CD4-positive, alpha-beta T cell treated with Interleukin-6 at 100 ng/mL for 8 hours (primary cell): ENCODE data around the gene MAD1L1.
"Not testable (repeated sequence)": the region's sequence is repeated elsewhere in the genome, so short reads cannot be mapped to it uniquely, and the experiment has no call there.

Experiments used
- DNase-seq: peaks from one replicate; pipeline ENCODE4 v3.0.0-alpha.2; 2020; ENCODE audit warnings: mixed read lengths, low spot score

The MAD1L1 gene

DNA sequence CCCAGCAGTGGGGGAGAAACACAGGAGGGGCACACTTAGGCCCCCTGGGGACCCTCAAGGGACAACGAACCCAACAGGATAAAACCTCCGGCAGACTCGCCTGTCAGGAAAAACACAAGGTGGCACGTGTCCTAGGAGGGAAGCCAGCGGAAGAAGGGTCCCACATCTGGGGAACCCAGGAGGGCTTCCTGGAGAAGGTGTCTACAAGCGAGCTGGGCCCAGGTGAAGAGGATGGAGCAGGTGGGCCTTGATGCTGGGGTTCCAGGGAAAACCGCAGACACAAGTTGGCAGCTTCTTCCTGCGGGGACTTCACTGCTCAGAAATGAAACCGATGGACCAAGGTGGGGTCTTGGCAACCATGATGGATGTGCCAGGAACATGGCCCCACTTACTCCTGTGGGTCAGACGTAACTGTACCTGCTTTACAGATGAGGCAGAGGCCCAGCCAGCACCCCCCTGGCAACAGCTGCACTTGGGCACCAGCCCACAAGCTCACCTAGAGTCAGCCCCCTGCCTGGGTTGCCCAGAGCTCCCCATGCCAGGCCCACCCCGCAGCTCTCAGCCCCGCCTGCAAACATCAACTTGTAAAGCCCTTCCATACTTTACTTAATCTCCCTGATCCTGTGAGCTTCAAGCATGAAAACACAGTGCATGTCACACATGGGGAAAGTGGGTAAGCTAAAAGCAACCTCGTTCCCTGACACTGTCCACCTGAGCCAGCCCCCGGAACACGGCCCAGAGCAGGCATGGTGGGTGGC, 337.7 kb downstream of the MAD1L1 start:
- DNase-seq, result no peak

DNA sequence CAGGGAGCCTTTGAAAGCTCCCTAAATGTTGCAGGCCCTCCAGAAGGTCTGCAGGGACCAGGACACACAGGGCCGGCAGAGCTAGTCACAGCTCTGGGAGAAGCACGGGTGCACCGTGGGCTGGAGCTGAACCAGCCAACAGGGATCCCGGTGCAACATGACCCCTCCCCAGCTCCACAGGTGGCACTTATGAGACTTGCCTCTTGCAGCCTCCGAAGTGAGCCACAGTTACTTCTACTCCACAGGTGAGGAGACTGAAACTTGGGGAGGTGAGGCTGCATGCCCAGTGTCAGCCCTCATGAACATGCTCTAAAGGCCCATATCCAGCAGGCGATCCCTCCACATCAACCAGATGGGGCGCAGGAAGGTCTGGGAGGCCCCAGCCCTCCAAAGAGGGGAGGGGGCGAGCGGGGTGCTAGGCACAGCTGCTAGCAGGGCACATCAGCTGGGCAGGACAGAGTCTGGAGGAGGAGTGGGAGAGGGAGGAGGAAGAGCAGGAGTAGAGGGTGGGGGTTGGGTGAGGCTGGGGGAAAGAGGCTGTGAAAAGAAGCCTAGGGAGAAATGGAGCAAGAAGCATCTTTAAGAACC, 338.3 kb downstream of the MAD1L1 start:
- DNase-seq, result no peak

DNA sequence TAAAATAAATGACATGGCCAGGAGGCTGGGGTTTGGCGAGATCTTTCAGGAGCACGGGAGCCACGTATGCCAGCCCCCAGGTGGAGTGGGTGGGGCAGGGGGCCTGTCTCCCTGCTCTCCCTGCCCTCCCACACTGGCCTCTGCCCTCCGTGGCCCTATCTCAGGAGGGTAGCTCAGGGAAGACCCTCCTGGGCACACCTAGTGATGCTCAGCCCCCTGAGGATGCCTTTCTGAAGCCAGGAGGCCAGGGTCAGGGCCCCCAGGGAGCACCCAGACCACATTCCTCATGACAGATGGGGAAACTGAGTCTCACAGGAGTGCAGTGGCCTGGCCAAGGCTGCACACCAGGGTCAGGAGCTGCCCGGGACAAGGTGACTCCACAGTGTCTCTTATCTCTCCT, 339.3 kb downstream of the MAD1L1 start:
- DNase-seq, result no peak

DNA sequence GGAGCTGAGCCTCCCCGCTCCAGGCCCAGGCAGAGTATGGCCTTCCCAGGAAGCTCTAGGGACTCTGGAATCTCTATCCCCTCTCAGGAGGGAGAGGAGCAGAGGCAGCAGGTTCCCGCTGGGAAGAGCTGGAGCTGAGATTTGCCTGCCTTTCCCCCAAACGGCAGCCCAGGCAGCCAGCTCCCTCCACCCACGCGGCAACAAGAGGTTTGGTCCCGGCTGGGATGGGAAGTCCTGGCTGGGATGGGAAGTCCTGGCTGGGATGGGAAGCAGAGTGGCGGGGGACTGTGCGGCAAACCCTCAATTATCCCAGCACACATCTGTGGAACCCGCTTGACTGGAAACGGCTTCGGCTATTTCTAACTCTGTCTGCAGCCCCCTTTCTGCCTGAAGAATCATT, 339.7 kb downstream of the MAD1L1 start:
- no peak for DNase-seq

DNA sequence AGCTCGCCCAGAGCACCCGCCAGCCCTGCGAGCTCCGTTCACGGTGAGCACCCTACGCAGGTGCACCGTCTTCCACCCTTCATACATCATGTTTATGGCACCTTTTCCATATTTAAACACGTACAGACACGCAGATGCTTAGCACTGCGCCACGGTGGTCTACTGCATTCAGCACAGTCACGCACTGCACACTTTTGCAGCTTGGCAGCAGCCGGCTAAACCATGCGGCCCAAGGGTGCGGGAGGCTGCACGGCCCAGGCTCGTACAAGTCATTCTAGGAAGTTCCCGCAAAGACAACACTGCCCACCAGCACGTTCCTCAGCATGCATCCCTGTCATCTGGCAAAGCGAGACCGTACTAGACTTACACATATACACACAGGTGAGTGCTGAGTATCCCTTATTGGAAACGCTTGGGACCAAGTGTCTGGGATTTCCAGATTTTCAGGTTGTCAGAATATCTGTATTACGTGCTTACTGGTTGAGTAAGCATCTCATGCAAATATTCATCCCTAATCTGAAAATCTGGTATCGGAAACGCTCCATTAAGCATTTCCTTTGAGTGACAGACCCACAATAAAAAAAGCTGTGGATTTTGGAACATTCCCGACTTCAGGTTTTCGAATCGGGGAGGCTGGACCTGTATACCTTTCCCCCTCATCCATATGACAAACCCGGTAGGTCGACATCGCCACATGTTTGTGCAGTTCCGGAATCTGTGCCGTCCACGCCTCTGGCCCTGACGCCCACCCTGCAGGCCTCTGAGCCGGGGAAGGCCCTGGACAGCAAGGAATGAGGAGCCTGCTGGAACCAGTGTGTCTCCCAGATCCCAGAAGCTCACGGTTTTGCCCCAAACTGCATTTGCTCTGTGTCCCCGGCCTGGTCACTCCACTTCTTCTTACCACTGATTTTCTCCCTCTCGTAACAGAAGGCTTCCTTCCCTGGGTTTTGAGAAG, 340.5 kb downstream of the MAD1L1 start:
- no peak for DNase-seq

DNA sequence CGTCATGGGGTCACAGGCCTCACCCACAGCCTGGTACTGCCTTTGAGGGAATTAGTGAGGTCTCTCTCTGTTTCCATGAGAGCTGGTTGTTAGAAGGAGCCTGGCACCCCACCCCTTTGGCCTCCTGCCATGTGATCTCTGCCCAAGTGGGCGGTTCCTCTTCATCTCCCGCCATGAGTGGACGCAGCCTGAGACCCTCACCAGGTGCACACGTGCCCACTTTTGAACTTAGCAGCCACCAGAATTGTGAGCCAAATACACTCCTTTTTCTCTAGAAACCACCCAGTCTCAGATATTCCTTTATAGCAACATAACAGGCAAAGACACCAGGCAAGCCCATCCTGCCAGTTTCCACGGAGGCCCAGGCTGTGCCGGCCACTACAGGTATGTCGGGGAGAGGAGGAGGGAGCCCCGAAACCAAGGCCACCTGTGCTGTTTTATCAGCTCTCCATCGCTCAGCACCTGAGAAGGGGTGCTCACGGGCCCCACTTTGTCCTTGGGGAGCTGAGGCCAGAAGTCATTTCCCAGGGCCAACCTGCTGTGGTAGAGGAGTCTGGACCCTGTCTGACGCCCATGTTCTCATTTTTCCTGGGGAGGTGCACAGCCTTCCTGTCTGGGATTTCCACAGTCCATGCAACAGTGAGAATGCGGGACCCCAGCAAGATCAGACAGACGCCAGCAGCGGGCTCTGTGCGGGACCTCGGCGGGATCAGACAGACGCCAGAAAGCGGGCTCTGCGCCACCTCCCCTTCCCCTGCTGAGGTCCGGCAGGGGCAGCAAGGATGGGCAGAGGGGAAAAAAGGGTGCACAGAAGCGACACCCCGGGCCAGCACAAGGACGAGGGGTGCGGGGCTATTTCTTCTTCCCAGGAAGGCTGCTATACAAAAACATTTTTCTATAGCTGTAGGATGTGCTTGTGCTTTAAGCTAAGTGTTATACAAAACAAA, 342.2 kb downstream of the MAD1L1 start:
- DNase-seq, result no peak

DNA sequence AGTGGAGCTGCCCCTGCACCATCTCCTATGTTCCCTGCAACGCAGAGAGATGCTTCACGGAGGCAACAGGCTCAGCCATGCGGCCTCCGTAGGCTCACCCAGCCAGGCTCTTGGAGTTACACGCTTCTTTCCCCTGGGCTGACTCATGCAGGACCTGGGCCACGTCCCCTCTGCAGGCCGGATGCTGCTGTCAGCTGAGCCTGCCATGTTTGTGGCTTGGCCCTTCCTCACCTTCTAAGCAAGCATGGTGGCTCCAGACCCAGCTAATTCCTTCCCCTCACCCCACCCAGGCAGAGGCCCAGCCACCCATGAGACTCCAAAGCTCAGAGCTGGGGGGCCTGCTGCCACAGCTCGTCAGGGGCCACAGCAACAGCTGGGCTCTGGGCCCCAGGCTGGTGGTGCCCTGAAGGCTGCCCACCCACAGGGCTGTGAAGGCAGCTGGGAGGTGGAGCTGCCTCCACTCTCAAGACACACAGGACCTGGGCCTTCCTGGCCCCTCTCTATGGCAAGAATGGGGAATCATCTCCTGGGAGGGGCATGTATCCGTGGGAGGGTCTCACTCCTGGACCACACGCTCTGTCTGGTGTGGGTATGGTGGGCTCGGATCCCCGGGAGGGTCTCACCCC, 343.1 kb downstream of the MAD1L1 start:
- no peak for DNase-seq

DNA sequence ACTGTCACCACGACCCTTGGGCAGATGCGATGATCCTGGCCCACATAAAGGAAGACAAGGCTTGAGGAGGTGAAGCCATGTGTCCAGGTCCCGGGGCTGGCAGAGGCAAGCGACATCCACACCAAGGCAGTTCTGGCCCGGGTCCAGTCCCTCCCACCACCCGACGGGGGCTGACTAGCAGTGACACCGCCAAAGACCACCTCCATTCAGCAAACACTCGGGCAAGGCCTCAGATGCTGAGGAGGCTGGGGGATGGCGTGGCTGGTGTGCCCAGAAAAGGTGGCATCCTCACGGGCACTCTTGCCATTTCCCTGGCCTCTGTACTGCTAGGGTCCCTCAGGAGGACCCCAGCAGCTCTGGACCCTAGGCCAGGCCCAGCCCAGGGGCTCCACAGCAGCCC, 343.7 kb downstream of the MAD1L1 start:
- no peak for DNase-seq

DNA sequence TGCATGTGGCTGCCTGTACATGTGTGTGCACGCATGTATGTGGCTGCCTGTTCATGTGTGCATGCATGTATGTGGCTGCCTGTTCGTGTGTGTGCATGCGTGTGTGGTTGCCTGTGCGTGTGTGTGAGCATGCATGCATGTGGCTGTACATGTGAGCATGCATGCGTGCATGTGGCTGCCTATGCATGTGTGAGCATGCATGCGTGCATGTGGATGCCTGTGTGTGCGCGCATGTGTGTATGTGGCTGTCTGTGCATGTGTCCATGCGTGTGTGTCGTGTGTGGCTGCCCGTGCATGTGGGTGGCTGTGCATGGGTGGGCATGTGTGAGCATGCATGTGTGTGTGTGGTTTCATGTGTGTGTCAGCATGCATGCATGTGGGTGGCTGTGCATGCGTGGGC, 344.3 kb downstream of the MAD1L1 start:
- DNase-seq, result no peak

DNA sequence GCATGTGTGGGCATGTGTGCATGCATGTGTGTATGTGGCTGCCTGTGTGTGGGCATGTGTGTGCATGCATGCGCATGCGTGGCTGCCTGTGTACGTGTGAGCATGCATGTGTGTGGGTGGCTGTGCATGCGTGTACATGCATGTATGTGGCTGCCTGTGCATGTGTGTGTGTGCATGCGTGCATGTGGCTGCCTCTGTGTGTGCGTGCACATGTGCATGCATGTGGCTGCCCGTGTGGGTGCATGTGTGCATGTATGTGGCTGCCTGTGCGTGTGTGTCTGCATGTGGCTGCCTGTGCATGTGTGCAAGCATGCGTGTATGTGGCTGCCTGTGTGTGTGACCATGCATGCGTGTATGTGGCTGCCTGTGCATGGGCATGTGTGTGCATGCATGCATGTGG, 345.5 kb downstream of the MAD1L1 start:
- DNase-seq, result no peak

DNA sequence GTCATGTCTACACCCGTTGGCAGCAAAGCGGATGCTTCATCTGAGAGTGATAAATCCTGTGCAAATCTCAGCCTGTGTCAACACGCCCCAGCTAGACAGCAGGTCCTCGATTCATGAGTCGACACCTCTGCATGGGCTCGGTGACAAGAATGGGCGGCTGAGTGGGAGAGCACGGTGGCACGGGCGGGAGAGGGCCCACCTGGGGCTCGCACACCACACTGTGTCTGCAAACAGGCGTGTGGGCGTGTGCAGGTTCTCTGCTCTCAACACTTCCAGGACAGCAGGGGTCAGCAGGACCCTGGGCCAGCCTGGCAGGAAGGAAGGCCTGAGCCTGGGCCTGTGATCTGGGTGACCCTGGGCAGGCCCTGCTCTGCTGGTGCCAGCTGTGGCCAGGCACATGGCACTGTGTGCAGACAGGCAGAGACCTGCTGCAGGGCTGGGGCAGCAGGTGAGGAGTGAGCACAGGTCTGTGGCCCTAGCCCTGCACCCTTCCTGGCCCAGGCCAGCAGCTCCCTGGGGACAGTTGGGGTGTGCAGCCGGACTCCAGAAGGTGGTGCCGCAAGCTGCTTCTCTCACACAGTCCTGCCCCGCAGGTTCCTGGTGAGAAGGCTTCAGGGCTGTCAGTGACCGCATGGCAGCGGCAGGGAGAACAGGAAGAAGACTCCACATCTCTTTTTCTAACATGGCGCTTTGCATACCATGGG, 346.2 kb downstream of the MAD1L1 start:
- DNase-seq, result no peak

DNA sequence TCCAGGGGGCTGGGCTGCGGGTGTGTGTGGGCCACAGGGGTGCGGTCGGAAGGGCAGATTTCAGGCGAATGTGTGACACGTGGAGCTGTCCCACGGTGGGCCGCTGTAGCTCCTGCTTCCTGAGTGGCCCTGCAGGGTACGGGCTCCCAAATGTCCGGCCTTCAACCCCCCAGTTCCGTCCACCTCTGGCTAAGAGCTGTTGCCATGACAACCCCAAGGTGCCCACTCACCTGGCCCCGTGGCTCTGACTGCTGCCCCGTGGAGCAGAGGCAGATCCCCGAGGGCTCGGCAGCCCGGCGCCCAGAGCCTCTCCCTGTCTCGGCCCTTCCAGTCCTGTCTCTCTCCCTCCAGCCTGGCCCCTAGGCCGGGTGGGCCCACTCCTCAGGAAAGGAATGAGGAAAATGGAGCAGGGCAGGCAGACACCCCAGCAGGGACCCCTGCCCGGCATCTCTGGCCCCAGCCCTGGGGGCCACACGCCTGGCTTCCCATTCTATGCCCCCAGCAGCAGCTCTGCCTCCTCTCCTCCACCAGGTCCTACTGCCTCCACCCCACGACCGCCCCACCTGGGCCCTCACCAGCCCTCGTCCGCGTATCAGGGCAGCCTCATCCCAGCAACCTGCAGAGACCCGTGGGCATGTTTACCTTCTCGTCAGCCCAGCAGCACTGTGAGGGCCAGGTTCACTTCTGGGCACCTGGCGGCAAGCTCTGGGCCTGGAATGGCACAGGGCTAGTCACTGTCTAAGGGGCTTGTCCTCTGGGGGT, 347.1 kb downstream of the MAD1L1 start:
- DNase-seq, result no peak

DNA sequence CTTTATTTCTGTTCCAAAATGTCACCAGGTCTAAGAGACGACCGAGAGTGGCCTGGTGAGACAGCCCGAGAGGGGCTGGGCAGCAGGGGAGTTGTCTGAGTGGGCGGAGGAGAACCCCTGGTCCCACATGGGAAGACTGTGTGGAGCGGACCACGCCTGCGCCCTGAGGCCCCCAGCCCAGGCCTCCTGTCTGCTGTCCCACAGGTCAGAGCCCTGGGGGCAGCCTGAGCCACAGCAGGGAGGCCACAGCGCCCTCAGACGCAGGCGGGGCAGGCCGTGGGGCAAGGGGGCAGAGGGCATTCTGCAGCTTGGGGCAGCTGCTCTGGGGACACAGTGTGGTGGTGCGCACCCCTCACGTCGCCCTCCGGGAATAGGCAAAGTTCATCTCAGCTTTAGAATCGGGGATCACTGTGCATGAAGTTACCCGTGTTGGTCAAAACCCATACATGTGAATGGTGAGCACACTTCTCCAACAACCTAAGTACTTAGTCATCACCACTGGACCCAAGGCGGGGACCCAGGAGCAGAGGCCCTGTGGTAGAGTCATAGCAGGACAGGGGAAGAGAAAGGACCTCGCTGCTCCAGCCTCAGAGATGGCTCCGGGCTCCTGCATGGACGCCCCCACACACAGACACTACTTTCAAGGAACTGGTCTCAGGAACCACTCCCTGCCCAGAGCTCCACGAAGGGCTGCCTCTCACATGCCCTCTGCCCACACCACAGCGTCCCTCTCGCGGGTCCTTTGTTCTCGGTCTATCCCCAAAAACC, 348.0 kb downstream of the MAD1L1 start:
- no peak for DNase-seq

DNA sequence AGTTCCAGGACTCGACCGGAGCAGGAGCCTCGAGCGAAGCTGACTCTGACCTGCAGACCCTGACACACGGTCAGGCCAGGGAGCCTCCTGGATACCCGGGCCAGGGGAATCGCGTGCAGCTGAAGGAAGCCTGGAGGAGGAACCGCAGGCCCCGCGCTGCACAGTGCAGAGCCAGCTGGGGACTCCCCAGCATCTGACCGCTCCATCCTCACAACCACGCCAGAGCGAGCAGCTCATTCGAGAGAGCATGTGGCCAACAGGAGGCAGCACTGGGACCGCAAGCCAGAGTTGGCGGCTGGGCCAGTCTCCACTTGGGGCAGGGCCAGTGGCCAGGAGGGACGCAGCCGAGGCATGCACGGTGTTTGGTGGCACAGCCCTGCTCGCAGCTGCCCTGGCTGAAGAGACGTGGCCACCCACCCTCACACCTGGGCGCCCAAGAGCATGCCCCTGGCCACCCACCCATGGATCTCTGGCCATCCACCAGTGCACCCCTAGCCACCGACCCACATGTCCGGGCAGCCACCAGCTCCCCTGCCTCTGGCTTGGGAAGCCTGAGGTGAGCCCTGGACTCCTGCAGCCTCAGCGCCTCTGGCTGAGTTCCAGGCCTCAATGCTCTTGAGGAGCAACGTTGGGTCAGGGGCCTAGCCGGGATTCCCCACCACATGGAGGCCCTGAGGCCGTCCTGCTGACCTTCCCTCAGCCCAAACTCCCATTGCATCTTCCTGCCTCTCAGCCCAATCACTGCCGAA, 348.7 kb downstream of the MAD1L1 start:
- no peak for DNase-seq

DNA sequence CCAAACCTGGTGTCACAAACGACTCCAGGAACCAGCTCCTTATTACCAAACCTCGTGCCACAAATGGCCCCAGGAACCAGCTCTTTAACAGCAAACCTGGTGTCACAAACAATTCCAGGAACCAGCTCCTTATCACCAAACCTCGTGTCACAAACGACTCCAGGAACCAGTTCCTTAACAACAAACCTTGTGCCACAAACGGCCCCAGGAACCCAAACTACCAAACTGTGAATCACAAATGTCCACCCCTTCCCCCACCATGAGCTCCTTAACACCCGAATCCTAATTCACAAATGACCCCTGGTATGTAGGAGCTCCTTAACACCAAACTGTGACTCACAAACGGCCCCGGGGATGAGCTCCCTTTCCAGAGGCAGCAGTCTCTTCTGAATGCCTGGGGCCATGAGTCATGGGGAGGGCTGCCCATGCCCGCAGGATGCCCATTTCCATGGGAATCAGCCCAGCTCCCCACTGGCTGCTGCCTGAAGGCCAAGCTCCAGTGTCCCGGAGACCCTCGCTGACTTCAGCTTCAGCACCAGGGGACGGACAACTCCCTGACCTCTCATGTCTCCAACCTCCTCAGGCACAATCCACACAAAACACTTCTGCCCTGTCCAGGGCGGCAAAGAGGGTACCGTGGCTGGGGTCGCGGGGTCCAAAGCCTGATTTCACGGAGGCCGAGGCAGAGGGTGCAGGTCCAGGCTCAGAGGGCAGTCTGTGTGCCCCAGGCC, 349.5 kb downstream of the MAD1L1 start:
- DNase-seq, result no peak

DNA sequence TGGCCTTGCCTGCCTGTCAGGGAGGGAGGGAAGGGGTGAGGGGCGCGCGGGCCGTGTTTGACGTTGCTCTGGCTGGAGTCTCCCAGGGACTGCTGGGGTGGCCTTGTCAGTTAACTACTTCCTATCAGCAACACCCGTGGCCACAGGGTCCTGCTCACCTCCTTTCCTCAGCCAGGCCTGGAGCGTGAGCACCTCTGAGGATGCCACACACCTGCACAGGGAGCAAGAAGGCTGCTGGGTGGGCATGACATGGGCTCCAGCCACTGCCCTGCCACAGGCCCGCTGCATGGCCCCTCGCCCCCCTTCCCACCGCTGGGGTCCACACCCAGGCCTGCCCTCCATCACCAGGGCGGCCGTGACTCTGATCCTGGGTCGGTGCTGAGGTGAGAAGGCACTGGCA, 350.3 kb downstream of the MAD1L1 start:
- DNase-seq, result no peak

DNA sequence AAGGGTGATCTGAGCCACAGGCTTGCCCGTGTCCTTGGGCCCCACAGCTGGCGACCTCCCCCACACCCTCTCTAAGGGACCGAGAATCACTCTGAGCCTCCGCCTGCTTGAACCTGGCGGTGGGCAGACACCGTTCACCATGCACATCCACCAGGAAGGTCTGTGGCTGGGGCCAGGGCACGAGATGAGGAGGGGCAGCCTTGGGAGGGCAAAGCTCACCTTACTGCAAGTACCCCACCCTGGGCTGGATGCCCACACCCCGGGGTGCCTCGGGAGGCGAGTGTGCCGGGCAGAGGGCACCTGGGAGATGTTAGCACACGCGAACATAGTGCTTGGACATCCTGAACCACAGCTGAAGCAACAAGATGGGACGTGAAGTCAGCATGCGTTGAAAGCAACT, 350.8 kb downstream of the MAD1L1 start:
- no peak for DNase-seq

DNA sequence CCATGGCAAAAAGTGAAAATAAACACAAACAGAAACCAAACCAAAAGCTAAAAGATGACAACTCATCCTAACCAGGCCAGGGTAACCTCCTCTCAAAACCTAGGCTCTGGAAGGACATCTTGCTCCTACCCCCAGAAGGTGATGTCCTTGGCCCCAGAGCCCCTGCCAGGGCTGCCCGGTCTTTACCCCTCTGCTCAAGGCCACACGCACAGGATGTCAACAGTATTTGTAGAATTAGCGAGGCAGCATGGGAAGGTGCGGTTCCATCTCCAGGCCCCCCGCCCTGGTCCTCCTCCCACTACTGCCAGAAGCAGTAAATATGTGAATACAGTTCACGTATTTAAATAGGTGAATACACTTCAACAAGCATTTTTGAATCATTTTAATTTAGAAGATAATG, 356.1 kb downstream of the MAD1L1 start:
- DNase-seq, result not testable (repeated sequence)
